ENCODE data around the gene NFIB. TPM values are rescaled to one million over a fixed set of nuclear protein-coding genes. Genes with fewer than 3 reads are reported as not detected.

Gene NFIB
- total and polyA plus RNA-seq, 2 donors (not counting 3 experiments of a cell fraction or from before 2014, with no cell fraction given): 26.4 to 174 TPM

- BruUV-seq (replicated peaks): no TSS peak
- FAIRE-seq: no peak
- Histone ChIP-seq H3K27me3 (ENCODE audit: control insufficient read depth in 2 of 2, insufficient read depth in 2 of 2, low read length in 2 of 2) (no peaks in the 10 kb centered on the region), H3K4me1 (ENCODE audit: control insufficient read depth, extremely low read depth, insufficient read depth, low read length) (no peaks in the 10 kb centered on the region), H3K4me3 (replicated peaks in 1 of 3; ENCODE audit: insufficient read depth in 1 of 3, low read depth in 1 of 3, low read length in 3 of 3) (no peak overlapping the region), H3K9ac (replicated peaks; ENCODE audit: extremely low read depth, insufficient read depth, low read length) (no peak overlapping the region), H3K27ac (ENCODE audit: insufficient read depth, low read depth, low read length) (no peak overlapping the region), H2AFZ (ENCODE audit: low read depth, low read length) (no peak overlapping the region), H3K36me3 (ENCODE audit: control insufficient read depth in 2 of 2, extremely low read depth in 1 of 2, insufficient read depth in 2 of 2, low read length in 2 of 2) (peaks cover 4 to 12% of the 10 kb centered on the region in 2 experiments), H3K4me2 (ENCODE audit: insufficient read depth, low read length) (no peak overlapping the region), H4K20me1 (replicated peaks; ENCODE audit: control insufficient read depth, extremely low read depth, insufficient read depth, low read length) (no peaks in the 10 kb centered on the region), H3K9me1 (replicated peaks; ENCODE audit: control insufficient read depth, extremely low read depth, insufficient read depth, low read length) (no peaks in the 10 kb centered on the region), H3K9me3 (replicated peaks; ENCODE audit: control insufficient read depth, insufficient read depth, low read length) (no peaks in the 10 kb centered on the region), H3K79me2 (ENCODE audit: control insufficient read depth, insufficient read depth, low read length) (peaks cover 22% of the 10 kb centered on the region)
- TF ChIP-seq JUN (IDR thresholded peaks at IDR 0.05; ENCODE audit: borderline replicate concordance, insufficient read depth, insufficient read length, low read depth) (no peak), MAX (IDR thresholded peaks at IDR 0.05; ENCODE audit: insufficient read depth, insufficient read length) (no peak), EZH2 (IDR thresholded peaks at IDR 0.05; ENCODE audit: borderline replicate concordance, low read depth, low read length, severe bottlenecking) (no peak), CTCF (IDR thresholded peaks at IDR 0.05; ENCODE audit: extremely low read depth in 1 of 2, insufficient read depth in 1 of 2, low read depth in 1 of 2, low read length in 2 of 2) (no peak), MYC (IDR thresholded peaks at IDR 0.05; ENCODE audit: low read depth, low read length) (no peak), POLR2A (IDR thresholded peaks at IDR 0.05; ENCODE audit: low read depth, low read length) (no peak), FOS (IDR thresholded peaks at IDR 0.05; ENCODE audit: borderline replicate concordance, insufficient read depth, low read length) (no peak), GATA2 (IDR thresholded peaks at IDR 0.05; ENCODE audit: insufficient read depth, insufficient read length, low read depth, low read length) (no peak), POLR2AphosphoS5 (IDR thresholded peaks at IDR 0.05; ENCODE audit: insufficient read depth, low read depth, low read length) (no peak)
- intact Hi-C loops (cut with micrococcal nuclease): no loop called here
- no peak for DNase-seq (ENCODE audit: low read depth, low spot score)
- ChIA-PET CTCF (interaction anchor here (1.6 to 1.8 kb wide), 2 partner anchors 49 to 719 kb away, joined by 3 to 4 read pairs; no protein-coding TSS in a partner anchor), POLR2A (no interaction called here)
- dilution Hi-C loops (cut with MboI; ENCODE audit: extremely low pct_ligation_motif_present, low sequenced_read_pairs): no loop called here
Observed at GRCh38 chr9:14146201-14146874, 167.6 kb downstream of the NFIB start.

Measured in endothelial cell of umbilical vein (primary cell).